OCI-LY3 (cell line): ENCODE data around the gene GNAI3.

ENCODE experiments used
- EZH2phosphoT487 ChIP-seq: fragments of 200-600 bp; shearing (Covaris generic); IDR thresholded peaks from 2 replicates; pipeline ENCODE4 v1.6.1; 2018; ENCODE audit warnings: antibody characterized with exemption, mixed run types, low read depth
- TF ChIP-seq, protein P1 (sequence below): fragments of 200-600, 300-600 bp; sonication (generic); IDR thresholded peaks from 2 replicates; pipeline ENCODE4 v1.5.1; 2014; ENCODE audit warnings: antibody characterized with exemption, low read length, low read depth

- TF ChIP-seq, protein P1, sequence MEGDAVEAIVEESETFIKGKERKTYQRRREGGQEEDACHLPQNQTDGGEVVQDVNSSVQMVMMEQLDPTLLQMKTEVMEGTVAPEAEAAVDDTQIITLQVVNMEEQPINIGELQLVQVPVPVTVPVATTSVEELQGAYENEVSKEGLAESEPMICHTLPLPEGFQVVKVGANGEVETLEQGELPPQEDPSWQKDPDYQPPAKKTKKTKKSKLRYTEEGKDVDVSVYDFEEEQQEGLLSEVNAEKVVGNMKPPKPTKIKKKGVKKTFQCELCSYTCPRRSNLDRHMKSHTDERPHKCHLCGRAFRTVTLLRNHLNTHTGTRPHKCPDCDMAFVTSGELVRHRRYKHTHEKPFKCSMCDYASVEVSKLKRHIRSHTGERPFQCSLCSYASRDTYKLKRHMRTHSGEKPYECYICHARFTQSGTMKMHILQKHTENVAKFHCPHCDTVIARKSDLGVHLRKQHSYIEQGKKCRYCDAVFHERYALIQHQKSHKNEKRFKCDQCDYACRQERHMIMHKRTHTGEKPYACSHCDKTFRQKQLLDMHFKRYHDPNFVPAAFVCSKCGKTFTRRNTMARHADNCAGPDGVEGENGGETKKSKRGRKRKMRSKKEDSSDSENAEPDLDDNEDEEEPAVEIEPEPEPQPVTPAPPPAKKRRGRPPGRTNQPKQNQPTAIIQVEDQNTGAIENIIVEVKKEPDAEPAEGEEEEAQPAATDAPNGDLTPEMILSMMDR = no peak
- TF ChIP-seq EZH2phosphoT487 = no peak
Measured at GRCh38 chr1:109667452-109668122, 119.2 kb downstream of the GNAI3 start, which contains the start of gene GSTM2.
